ENCODE measurements around the gene DUOXA1.
"Not testable (repeated sequence)": the region's sequence is repeated elsewhere in the genome, so short reads cannot be mapped to it uniquely, and the experiment has no call there.

The DUOXA1 gene

DNA sequence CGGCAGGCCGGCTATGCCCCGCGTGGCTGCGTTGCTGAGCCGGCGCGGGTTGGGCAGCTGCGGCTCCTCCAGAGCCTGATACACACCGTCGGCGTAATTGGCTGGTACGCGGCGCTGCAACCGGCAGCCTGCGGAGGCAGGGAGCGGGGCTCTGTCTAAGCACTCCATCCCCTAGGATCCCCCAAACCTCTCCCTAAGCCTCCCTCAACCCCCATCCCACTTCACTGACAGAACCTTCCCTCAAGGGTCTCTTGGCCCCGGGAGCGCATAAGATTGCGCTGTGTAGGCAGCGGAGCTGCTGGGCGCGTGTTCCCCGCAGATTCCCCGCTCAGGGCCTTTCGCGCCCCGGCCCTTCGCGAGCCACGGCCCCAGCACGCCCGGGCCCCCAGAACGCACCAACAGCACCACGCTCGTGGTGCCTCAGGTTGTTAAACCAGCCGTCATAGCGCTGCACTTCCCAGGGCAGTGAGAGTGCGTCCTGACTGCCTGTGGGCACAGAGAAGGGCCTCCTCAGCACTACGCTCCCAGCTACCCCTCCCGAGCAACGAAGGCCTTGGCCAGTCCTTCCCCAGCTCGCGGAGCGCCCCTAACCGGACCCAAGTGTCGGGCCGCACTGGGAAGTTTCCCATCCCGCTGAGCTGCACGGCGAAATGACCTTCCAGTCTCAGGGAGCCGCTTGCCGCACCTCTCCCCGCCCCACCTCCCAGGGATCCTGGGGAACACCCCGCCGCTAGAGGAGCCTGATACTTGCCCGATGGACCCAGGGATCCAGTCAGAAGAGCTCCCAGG, 16.9 kb downstream of the DUOXA1 start:
- peak; percentile 55 for DNase-seq (ENCODE audit: low spot score)

DNA sequence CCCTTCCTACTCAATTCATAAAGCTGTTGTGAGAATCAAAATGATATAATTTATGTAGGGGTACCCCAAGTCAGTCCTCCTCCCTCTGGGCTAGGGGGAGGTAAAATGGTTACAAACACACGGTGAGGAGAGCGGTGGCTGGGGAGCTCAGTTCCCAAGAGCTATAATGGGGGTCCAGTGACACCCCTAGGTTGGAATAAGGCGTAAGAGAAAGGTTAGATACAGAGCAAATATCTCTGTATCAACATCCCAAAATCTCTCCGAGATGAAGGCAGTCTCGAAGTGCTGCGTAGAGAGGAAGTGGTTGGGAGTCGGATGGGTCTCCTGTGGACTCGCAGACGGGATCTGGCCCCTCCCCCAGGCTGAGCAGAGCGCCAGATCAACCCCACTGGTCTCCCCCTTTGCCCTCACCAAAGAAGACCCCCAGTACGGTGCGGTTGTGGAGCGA, 17.5 kb downstream of the DUOXA1 start:
- no peak for DNase-seq (ENCODE audit: low spot score)

DNA sequence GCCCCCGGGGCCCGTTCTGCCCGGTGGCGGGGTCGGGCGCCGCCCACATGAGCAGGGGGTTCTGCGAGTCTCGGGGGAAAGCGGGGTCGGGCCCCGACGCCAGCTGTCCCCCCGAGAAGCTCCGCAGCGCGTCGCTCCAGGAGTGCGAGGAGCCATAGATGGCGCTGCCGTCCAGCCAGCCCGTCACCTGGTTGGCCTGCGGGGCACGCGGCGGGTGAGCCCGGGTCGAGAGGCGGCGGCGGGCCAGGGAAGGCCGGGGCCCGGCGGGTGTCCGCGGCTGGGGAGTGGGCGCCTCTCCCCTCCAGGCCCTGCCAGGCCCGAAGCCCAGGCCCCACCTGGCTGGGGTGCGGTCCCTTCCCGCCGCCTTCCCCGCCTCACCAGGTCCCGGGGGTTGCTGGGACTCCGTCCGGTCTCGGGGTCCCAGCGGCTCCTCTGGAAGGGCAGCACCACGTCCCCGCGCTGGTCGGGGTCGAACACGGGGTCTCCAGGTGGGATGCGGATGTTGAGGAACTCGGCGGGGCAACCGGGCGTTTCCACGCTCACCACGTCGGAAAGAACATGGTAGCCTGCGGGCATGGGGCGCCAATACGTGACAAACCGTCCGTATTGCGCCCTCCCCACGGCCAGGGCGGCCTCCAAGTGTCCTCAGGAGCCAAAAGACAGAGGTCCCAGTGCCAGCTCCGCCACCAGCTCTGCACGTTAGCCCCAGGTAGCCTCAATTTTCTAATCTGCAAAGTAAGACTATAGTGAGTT, 18.1 kb downstream of the DUOXA1 start:
- DNase-seq (ENCODE audit: low spot score), result no peak

DNA sequence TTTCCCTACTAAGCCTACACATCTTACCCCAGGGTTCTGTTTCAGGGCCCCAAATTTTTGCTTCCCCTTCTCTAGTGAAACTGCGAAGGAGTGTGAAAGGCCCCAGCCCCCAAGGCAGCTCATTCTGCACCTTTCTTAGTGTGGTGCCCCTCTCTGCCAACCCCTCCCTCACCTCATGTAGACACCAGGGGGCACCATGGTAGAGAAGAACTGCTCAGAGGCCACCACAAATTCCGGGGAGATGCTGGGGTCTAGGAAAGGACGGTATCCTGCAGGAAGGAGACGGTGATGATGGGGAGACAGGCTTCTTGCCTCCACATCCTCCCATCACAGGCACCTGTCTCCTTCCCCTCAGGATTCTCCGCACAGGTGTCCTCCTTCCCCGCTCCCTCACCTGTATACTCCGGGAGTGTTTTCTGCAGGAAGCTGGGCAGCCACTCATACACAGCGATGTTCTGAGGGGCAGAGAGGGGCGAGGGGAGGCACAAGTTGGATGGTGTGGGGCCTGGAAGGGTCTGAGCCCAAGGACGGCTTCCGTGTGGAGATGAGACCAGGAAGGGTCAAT, 19.3 kb downstream of the DUOXA1 start:
- DNase-seq (ENCODE audit: low spot score), result no peak

DNA sequence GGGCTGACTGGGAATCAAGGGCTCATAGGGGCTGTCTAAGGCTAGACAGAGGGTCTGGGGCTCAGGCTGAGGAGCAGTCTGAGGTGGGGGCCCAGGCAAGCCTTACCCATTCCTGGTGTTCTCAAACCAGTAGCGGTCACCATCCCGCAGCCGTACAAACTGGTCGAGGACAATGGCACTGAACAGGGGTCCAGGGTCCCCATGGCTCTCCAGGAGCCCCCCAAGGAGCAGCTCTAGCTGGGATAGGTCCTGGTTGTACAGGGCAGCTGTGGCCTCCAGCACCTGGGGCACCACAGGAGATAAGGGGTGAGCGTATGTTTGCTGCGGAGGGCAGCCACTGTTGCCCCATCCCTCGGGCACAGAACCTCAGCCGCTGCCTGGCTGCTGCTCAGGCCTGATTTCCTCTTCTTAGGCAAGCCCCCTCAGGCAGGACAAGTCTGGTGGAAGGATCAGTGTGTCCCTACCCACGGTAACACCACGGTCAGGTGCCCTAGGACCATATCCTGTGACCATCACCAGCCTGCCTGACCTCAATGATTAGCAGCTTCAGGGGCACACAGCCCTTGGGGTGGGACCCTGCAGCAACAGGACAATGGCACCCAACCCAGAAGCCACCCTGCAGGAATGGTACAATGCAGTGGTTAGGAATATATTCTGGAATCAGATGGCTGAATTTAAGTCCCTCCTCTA, 21.6 kb downstream of the DUOXA1 start:
- DNase-seq (ENCODE audit: low spot score), result no peak

DNA sequence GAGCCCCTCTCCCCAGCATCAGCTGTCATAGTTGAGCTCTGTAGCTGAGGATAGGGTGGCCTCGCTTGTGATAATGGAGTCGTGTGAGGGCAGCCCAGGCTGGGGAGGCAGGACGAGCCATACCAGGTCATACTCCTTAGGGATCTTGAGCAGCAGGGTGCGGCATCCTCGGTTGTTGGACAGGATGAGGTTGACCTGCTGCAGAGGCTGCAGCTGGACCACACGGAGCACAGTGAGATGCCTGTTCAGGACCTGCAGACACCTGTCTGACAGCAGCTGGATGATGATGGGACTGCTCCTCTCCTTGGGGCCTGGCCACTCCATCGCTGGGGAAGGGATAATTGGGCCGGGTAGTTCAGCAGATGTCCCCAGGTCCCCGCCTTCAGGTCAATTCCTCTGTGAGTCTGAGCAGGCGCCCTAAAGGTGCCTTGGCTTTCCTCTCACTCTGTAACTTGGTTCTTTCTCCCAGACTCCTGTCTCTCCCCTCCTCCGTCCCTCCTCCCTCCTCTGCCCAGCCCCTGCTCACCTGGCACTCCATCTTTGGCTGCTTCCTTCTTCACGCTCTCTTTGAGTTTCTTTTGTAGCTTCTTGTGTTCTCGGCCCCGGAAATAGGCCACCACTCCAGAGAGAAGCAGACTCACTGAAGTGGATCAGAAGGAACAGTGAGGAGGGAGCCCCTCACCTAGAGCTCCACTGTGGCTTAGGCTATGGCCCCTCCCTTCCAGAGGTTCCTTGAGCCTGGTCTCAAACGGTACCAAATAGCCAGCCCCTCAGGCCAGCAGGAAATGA, 23.5 kb downstream of the DUOXA1 start:
- DNase-seq (ENCODE audit: low spot score), result no peak

DNA sequence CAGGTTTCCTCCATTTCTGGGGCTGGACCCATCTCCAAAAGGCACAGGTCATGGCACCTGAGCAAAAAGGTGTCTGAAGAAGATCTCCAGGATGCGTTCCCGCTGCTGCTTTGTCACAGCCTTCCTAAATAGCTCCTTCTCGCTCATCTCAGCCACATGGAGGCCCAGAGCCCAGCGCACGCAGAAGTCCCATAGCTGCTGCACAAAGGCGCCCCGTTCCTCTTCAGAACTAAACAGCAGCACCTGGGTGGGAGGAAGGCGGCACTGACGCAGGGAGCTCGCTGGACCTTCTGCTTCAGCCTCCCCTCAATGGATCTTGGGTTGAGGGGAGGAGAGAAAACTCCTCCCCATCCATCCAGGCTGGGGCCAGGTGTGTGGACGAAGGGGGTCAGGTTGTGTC, 24.1 kb downstream of the DUOXA1 start:
- DNase-seq (ENCODE audit: low spot score), result no peak

DNA sequence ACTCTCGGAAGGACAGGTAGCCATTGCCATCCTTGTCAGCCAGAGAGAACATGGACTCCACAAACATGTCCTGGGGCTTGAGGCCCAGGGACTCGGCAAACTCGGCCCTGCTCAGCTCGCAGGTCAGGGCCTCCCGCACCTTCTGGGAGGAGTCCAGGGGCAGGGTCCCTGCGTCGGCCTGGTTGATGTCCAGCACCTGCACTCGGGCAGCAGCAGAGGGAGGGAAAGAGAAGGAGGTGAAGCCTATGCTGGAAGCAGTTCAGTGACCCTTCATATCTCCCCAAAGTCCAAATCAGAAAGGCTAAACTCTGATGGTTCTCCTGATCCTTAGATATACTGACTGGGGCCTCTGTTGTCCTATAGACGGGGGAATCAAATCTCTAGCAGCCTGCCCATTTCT, 25.5 kb downstream of the DUOXA1 start:
- not testable (repeated sequence) for DNase-seq (ENCODE audit: low spot score)

DNA sequence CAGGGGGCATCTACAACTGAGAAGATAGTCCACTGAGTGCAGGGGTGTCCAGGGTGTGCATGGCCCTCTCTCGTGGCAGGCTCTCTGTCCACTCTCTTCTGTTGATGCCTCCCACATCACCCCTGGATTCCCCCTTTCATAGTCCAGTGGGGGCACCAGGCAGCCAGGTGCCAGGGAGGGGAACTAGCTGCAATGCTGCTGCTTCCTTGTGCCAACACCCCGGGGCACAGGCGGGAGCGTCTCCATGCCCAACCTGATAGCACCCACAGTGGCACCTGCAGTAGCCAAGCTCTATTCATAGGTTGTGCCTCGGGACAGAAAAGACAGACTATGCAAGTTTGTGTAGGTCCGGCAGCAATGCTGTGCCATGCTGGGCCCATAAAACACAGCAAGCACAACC, 27.5 kb downstream of the DUOXA1 start:
- DNase-seq (ENCODE audit: low spot score), result no peak

DNA sequence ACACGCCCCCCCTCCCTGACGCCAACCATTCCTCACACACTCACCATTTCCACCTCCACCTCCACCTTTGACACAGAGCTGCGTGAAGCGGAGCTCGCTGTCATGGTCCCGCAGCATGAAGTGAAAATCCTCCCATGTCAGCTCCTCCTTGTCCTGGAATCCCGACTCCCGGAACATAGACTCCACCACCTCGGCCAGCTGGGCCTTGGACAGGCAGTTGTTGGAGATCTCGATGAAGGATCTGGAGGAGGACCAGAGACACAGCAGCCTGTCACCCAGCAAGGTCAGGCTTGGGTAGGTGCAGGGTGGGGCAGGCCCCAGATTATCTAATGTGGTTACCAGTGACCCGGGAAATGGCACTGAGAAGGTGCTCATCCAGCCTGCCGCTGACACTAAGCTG, 27.9 kb downstream of the DUOXA1 start:
- DNase-seq (ENCODE audit: low spot score), result no peak

DNA sequence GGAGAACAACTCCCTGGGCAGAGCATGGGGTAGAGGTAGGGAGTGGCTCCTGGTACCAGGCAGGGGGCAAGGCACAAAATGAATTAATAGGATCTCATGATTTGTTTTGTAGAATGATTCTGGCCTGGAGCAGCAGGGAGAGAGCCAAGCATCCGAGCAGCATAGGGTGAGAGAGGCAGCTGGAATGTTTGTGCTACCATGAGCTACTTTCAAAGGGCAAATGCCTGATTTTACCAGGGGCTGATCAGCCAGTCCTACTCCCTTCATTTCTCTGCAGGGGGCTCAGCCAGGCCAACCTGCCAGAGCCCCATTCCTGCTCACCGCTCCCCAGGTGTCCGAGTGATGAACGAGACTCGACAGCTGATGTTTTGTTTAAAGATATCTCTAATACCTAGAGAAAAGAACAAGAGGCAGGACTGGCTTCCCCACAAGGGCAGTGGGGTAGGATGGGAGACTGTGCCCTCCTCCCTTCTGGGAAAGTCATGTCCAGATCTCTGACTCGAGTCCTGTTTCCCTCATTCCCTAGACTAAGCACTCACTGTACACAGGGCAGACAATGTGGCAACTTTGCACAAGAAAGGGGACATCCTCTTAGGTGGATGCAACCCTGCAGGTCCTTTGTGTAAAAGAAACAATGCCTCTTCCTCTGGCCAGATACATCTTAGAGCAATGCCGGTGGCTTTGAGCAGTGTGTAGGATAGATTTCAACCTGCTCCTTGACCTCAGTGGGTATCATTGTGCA, 28.6 kb downstream of the DUOXA1 start:
- no peak for DNase-seq (ENCODE audit: low spot score)

DNA sequence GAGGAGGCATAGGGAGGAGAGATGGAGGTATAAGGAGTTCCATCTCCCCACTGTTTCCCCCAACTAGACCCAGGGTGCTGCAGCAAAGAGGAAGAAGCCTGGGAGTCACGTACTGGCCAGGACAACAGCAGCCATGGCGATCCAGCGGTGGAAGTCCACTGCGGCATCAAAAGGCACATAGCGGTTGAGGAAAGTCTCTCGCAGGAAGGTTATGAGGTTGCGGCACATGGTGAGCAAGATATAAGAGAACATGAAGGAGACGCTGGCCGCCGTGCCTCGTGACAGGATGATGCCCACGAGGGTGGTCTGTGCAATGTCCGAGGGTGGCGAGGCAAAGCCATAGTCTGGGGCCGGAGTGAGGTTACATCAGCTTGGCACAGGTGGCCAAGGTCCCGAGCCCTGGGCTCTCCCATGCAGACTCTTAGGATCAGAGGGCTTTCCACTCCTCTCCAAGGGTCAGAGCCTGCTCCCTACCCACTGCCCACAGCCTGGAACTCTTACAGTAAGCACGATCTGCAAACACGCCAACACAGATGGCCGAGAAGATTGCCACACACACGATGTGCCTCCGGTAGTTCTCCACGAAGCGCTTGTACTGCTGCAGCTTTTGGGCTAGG, 30.0 kb downstream of the DUOXA1 start:
- no peak for DNase-seq (ENCODE audit: low spot score)

DNA sequence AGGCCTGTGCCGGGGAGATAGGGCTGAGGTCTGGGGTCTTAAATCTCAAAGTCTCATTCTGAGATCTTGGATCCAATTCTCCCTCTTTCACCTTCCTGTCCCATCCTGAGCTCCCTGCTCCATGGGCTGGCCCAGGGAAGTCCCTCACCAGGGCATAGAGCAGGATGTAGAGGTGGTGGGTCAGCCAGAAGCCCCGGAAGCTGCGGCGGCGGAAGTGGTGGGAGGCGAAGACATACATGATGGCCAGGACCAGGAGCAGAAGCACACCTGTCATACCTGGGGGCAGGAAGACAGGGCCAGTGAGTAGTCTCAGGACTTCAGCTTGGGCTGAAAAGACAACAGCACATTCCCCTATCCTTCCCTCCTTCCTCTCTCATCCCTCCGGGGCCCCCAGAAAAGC, 32.2 kb downstream of the DUOXA1 start:
- no peak for DNase-seq (ENCODE audit: low spot score)

DNA sequence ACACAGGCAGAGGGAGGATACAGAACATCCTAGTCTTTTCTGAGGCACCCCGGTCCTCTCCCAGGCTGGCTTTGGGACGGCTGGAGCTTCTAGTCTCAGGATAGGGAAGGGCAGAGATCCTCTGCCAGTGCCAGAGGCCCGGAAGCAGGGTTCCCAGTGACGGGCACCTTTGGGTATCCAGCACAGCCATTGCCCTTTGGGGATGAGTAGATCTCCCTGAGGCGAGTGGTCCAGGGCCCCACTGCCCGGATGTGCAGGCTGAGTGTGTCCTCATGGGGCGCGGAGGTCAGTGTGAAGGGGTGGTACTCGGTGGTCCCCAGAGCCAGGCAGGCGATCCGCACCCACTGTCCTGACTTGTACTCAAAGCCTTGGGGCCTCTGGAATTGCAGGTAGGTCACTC, 34.0 kb downstream of the DUOXA1 start:
- DNase-seq (ENCODE audit: low spot score), result no peak

DNA sequence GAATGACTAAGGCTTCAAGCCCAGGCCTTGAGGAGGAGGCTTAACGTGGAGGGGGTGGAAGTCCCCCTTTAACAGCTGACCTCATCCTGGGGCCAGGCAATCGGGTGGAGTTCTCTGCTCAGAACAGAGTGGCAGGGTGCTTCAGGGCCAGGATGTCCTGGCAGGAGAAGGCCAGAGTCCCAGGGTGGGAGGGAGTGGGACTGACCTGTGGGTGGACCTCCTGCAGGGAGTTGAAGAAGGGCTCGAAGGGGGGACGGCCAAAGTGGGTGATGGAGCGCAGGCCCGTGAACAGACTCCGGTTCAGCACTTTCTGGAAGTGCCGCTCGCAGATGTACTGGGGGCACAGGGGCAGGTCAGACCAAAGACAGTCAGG, 35.3 kb downstream of the DUOXA1 start:
- DNase-seq (ENCODE audit: low spot score), result no peak

DNA sequence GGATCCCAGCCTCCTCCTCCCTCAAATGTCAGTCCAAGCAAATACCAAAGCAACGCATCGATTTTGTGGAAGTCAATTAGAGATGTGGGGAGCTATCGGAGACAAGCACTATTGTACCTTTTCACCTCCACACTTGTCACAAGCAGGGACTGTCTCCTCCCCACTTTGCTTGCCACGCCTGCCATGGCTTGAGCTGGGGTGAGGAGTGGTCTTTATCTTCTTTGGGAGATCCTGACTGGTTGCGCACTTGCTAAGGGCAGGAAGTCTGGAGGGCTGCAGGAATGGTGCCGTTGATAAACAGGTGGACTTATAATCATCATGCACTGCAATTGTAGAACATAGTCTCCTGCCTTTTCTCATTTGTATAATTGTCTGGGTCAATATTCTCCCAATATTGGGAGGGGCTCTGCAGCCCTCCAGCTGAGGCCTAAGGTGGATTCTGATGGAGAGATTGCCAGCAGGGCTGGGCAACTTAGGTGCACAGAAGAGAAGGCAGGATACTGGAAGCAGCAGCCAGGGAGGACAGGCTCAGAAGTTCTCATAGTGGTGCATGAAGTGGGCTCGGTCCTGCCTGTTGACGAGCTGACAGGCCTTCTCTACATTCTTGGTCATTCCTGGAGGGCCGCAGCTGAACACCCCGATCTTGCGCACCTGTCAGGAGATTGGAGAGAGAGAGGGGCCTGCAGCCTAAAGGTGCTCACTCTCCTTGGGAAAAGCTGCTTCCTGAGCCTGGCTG, 35.9 kb downstream of the DUOXA1 start:
- DNase-seq (ENCODE audit: low spot score), result no peak

DNA sequence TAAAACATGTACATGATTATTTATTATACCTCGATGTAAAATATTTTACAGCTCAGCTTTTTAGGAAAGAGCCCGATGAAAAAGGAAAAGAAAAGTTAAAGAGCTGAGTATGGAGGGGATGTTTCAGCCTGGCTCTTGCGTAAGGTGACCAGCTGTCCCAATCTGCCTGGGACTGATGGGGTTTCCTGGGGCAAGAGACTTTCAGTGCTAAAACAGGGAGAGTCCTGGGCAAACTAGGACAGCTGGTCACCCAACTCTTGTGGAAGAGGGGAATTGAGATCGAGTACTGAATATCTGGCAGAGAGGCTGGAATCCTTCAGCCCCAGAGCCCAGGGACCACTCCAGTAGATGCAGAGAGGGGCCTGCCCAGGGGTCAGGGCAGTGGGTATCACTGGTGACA, 36.7 kb downstream of the DUOXA1 start:
- no peak for DNase-seq (ENCODE audit: low spot score)

DNA sequence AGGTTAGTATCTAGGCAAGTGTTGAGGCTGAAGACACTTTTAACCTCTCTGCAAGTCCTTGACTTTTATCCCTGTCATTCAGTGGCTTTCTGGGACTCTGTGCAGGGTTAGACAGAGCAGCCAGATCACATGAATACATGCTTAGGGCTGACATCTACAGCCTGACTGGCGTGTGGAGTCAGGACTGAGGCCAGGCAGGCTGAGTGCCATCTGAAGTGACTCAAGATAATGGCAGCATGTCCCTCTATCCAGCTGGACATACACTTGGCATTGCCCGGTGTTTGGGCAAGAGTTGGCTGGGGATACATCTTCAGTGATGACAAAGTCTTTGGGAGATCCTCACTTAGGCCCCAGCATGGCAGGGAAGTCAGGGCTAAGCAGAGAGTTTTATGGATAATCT, 38.1 kb downstream of the DUOXA1 start:
- DNase-seq (ENCODE audit: low spot score), result no peak

DNA sequence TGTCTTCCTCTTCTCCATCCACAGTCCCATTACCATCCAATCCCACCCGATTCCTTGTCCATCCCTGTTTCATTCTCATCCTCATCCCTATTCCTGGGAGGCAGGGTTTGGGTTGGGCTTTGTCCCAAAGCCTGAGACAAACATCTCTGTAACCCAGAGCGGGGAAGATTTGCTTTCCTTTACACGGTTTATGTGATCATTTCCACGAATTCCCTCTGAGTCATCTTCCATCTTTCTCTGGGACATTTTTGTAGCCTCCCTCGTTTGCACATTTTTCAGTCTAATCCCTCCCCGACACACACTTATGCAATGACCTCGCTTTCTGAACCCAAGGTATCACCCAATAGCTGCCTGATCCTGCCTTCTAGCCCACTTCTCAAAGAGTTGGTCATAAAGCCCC, 38.5 kb downstream of the DUOXA1 start:
- DNase-seq (ENCODE audit: low spot score), result no peak
